Right atrium auricular region (tissue), 2 donors: Measurements from ENCODE around the gene MTFR2. TPM values are rescaled to one million over a fixed set of nuclear protein-coding genes. Genes with fewer than 3 reads are reported as not detected.

Source experiments
- DNase-seq: peaks from one replicate; pipeline ENCODE4 v3.0.0-alpha.2; 2019; ENCODE audit warnings: low spot score
- H3K27ac ChIP-seq, 2 donors: fragments of 200-600 bp; sonication (generic); 1 replicate in 1 of 2; 2 replicates in 1 of 2; pipeline ENCODE4 v1.5.1; 2016 to 2019
- H3K27me3 ChIP-seq, 2 donors: fragments of 200-600 bp; sonication (generic); one replicate each; pipeline versions ENCODE4 v1.5.1 to v1.6.0; 2017 to 2019
- H3K36me3 ChIP-seq: fragments of 200-600 bp; sonication (generic); one replicate; pipeline ENCODE4 v1.5.1; 2016
- H3K4me1 ChIP-seq, 2 donors: fragments of 200-600 bp; sonication (generic); one replicate each; pipeline versions ENCODE4 v1.5.1 to v1.6.0; 2017 to 2019
- H3K4me3 ChIP-seq, 2 donors: fragments of 200-600 bp; sonication (generic); 1 replicate in 1 of 2; 2 replicates in 1 of 2; pipeline ENCODE4 v1.5.1; 2017 to 2019; ENCODE audit warnings: mild to moderate bottlenecking in 1 of 2, moderate library complexity in 1 of 2
- H3K9me3 ChIP-seq, 2 donors: fragments of 200-600 bp; sonication (generic); one replicate each; pipeline ENCODE4 v1.5.1; 2019
- total RNA-seq, 2 donors: library from RNA; depleted of rRNA; stranded (reverse); fragments of >200 nt; gene quantifications; one replicate each; pipeline ENCODE4 v1.1.0, GENCODE V29; 2016
- TF ChIP-seq, protein P1 (sequence below), 2 donors: fragments of 200-600 bp; sonication (generic); IDR thresholded peaks; one replicate each; pipeline ENCODE4 v1.5.1; 2019; ENCODE audit warnings: antibody characterized with exemption in 2 of 2

The MTFR2 gene
- total RNA-seq, 2 donors from 2014 or later, result 0.70 TPM; not detected in 1

DNA sequence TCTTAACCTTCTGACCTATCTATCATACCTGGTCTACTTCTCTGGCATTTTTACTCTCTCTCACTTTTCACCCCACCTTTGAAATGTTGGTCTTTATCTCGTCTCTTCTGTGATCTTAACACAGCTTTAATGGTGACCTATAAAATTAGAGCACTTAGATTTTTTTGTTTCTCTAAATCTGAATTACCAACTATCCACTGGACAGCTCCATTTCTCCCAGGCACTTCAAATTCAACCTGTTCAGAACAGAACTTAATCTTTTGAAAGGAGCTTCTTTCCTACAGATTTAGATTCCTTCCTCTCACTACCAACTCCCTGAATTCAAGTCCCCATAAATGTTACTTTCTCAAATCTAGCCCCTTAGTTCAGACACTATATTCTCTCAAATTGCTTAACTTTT, 15.0 kb upstream of the MTFR2 start:
- TF ChIP-seq, protein P1, sequence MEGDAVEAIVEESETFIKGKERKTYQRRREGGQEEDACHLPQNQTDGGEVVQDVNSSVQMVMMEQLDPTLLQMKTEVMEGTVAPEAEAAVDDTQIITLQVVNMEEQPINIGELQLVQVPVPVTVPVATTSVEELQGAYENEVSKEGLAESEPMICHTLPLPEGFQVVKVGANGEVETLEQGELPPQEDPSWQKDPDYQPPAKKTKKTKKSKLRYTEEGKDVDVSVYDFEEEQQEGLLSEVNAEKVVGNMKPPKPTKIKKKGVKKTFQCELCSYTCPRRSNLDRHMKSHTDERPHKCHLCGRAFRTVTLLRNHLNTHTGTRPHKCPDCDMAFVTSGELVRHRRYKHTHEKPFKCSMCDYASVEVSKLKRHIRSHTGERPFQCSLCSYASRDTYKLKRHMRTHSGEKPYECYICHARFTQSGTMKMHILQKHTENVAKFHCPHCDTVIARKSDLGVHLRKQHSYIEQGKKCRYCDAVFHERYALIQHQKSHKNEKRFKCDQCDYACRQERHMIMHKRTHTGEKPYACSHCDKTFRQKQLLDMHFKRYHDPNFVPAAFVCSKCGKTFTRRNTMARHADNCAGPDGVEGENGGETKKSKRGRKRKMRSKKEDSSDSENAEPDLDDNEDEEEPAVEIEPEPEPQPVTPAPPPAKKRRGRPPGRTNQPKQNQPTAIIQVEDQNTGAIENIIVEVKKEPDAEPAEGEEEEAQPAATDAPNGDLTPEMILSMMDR (IDR thresholded peaks at IDR 0.05), result no peak

DNA sequence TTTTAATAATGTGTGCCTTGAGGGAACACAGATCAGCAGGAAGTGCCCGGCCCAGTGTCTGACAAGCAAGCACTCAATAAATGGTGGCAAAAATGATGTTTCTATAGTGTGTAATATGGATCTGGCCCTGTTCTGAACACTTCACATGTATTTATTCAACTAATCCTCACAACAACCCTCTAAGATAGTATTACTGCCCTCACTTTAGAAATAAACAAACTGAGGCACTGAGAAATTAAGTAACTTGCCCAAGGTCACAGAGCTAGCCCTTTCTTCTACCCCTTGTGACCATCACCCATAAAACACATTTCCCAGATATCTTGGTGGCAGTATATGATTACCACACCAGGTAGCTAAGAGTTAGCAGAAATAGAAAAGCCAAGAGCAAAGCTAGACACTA, 12.8 kb upstream of the MTFR2 start:
- no peak overlapping the region for H3K4me3 ChIP-seq
- no peaks in the 10 kb centered on the region for H3K27me3 ChIP-seq
- no peaks in the 10 kb centered on the region for H3K9me3 ChIP-seq
- TF ChIP-seq, protein P1 (IDR thresholded peaks at IDR 0.05), result no peak
- no peak for DNase-seq
- peaks cover 77% of the 10 kb centered on the region for H3K36me3 ChIP-seq
- no peak overlapping the region for H3K27ac ChIP-seq
- H3K4me1 ChIP-seq, result peaks cover 0 to 14% of the 10 kb centered on the region in 2 donors

More for the DNA sequence above, 15.0 kb upstream of the MTFR2 start:
- H3K4me3 ChIP-seq, result no peak overlapping the region
- DNase-seq, result no peak
- H3K9me3 ChIP-seq, result no peaks in the 10 kb centered on the region
- peaks cover 0 to 14% of the 10 kb centered on the region in 2 donors for H3K4me1 ChIP-seq
- no peaks in the 10 kb centered on the region for H3K27me3 ChIP-seq
- H3K27ac ChIP-seq, result no peak overlapping the region
- peaks cover 83% of the 10 kb centered on the region for H3K36me3 ChIP-seq

DNA sequence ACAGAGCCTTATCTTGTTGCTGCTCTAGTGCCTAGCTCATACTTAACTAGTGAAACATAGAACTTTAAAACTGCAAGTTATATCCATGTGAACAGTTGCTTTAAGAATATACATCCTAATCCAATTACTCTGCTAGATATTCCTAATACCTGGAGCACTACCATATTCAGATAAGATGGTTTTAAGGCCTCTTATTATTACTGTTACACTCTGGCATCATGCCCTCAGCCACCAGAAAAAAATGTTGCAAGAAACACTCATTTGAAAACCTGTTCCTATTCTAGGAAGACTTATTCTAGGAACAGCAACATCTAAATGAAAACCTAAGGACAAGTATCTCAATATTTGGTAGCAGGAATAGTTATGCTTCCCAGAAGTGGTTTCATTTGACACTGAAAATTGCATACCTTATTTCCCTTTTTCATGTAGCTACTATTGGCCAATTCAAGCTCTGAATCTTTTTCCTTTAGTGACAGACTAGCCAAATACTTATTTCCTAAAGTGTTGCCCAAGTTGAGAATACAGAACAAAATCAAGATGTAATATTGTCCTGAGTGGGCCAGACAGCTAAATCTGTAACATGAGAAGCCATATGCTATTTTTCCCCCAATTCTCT, 4.8 kb upstream of the MTFR2 start:
- TF ChIP-seq, protein P1 (IDR thresholded peaks at IDR 0.05), result no peak
- no peaks in the 10 kb centered on the region for H3K27me3 ChIP-seq
- H3K9me3 ChIP-seq, result no peaks in the 10 kb centered on the region
- peaks cover 0 to 9% of the 10 kb centered on the region in 2 donors for H3K4me1 ChIP-seq
- no peak for DNase-seq
- H3K27ac ChIP-seq, result no peak overlapping the region
- peaks cover 28% of the 10 kb centered on the region for H3K36me3 ChIP-seq
- no peak overlapping the region for H3K4me3 ChIP-seq

DNA sequence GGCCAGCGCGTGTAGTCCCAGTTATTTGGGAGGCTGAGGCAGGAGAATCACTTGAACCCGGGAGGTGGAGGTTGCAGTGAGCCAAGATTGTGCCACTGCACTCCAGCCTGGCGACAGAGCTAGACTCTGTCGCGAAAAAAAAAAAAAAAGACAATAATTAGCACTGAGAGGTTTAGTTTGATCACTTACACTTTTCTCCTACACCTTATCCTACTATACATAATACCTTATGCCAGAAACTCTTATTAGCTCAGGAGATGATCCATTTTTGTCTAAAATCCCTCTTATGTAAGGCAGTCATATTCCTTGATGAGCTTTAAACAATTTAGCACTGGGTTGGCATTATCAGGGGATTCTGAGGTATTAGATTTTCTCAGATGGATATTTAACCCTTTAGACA, 3.6 kb upstream of the MTFR2 start:
- no peaks in the 10 kb centered on the region for H3K9me3 ChIP-seq
- H3K4me1 ChIP-seq, result peaks cover 0 to 19% of the 10 kb centered on the region in 2 donors
- H3K4me3 ChIP-seq, result no peak overlapping the region
- no peaks in the 10 kb centered on the region for H3K27me3 ChIP-seq
- peaks cover 22% of the 10 kb centered on the region for H3K36me3 ChIP-seq
- no peak for DNase-seq
- no peak overlapping the region for H3K27ac ChIP-seq
- TF ChIP-seq, protein P1 (IDR thresholded peaks at IDR 0.05), result no peak

DNA sequence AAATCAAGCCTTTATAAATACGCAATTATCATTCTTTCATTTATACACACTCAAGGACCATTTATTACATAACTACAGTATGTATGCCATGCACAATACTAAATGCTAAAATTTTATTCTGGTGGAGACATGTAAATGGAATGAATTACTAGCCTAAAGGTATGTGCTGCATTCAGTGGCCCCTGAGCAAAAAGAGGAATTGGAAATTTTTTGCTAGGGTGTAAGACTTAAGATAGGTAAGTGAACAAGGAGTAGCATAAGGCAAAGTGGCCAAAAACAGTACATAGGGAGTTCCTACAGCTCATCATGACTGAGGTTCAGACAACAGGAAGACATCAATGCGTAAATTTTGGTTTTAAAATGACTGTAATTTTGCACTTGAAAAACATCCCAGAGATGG, 2.3 kb upstream of the MTFR2 start:
- Histone ChIP-seq H3K27ac (no peak overlapping the region), H3K4me1 (peaks cover 0 to 19% of the 10 kb centered on the region in 2 donors), H3K9me3 (no peaks in the 10 kb centered on the region), H3K27me3 (no peaks in the 10 kb centered on the region), H3K36me3 (peaks cover 9% of the 10 kb centered on the region), H3K4me3 (no peak overlapping the region)
- DNase-seq, result no peak
- TF ChIP-seq, protein P1 (IDR thresholded peaks at IDR 0.05), result no peak

DNA sequence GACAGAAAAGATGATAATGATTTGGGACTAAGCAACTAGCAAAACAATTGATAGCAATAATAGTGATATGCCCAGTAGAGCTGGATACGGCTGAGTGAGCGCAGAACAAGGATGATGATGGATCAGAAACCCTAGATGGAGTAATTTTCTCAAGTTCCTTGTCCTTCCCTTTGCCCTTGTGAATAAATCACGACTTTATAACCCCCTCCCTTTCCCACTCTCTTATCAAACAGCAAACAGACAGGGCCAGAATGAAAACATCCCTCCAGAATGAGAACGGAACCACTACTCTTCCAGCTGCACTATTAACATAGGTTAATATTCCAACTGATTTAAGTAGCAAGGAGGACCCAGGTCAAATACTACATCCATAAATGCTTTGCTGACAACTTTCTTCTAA, 1.3 kb upstream of the MTFR2 start:
- H3K27ac ChIP-seq, result no peak overlapping the region
- H3K36me3 ChIP-seq, result no peaks in the 10 kb centered on the region
- H3K4me3 ChIP-seq, result no peak overlapping the region
- no peaks in the 10 kb centered on the region for H3K9me3 ChIP-seq
- TF ChIP-seq, protein P1 (IDR thresholded peaks at IDR 0.05), result no peak
- H3K27me3 ChIP-seq, result no peaks in the 10 kb centered on the region
- DNase-seq, result no peak
- H3K4me1 ChIP-seq, result peaks cover 0 to 19% of the 10 kb centered on the region in 2 donors
